ENCODE results near the gene CD58.

The CD58 gene

GRCh38 chr1:116537898-116538297, 32.9 kb downstream of the CD58 start:
- DNase-seq (ENCODE audit: low spot score) = no peak
- no peak for TF ChIP-seq CTCF (IDR thresholded peaks at IDR 0.05; ENCODE audit: extremely low read depth, missing control alignments)

GRCh38 chr1:116537040-116537831, 33.6 kb downstream of the CD58 start:
- TF ChIP-seq CTCF (IDR thresholded peaks at IDR 0.05; ENCODE audit: extremely low read depth, missing control alignments) = no peak
- DNase-seq (ENCODE audit: low spot score) = no peak

GRCh38 chr1:116534014-116534739, 36.6 kb downstream of the CD58 start:
- DNase-seq (ENCODE audit: low spot score) = no peak
- no peak for TF ChIP-seq CTCF (IDR thresholded peaks at IDR 0.05; ENCODE audit: extremely low read depth, missing control alignments)

GRCh38 chr1:116533429-116533820, 37.4 kb downstream of the CD58 start:
- no peak for DNase-seq (ENCODE audit: low spot score)
- no peak for TF ChIP-seq CTCF (IDR thresholded peaks at IDR 0.05; ENCODE audit: extremely low read depth, missing control alignments)

GRCh38 chr1:116532671-116533428, 38.0 kb downstream of the CD58 start:
- TF ChIP-seq CTCF (IDR thresholded peaks at IDR 0.05; ENCODE audit: extremely low read depth, missing control alignments) = no peak
- no peak for DNase-seq (ENCODE audit: low spot score)

- TF ChIP-seq CTCF (IDR thresholded peaks at IDR 0.05; ENCODE audit: extremely low read depth, missing control alignments) = no peak
- no peak for DNase-seq (ENCODE audit: low spot score)
These were observed 38.9 kb downstream of the CD58 start for GRCh38 chr1:116531917-116532316.

GRCh38 chr1:116529681-116530080, 41.1 kb downstream of the CD58 start:
- TF ChIP-seq CTCF (IDR thresholded peaks at IDR 0.05; ENCODE audit: extremely low read depth, missing control alignments) = no peak
- no peak for DNase-seq (ENCODE audit: low spot score)
